Measurements from ENCODE around the gene CDY1B. TPM values are rescaled to one million over a fixed set of nuclear protein-coding genes. Genes with fewer than 3 reads are reported as not detected.

The CDY1B gene, protein sequence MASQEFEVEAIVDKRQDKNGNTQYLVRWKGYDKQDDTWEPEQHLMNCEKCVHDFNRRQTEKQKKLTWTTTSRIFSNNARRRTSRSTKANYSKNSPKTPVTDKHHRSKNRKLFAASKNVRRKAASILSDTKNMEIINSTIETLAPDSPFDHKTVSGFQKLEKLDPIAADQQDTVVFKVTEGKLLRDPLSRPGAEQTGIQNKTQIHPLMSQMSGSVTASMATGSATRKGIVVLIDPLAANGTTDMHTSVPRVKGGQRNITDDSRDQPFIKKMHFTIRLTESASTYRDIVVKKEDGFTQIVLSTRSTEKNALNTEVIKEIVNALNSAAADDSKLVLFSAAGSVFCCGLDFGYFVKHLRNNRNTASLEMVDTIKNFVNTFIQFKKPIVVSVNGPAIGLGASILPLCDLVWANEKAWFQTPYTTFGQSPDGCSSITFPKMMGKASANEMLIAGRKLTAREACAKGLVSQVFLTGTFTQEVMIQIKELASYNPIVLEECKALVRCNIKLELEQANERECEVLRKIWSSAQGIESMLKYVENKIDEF
- not detected in 5 replicates for total RNA-seq (2022; extraction: Qiagen RNA extraction)

DNA sequence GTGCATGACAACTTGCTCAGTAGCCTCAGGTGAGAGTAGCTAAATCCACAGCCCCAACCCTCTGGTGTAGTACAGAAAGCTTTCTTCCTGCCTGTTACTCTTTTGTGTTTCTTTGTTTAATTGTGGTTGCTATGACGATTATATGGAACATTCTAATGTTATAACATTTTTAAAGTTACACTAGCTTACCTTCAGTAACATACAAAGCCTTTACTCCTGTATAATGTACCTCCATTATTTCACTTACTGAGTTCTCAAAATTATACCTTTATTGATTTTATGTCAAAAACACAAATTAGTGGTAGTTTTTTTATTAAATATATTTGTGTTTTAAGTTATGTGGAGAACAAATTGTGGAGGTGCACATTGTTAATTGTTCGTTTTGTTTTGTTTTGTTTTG lies at the start of gene CDY1B:
Gene CDY1B (minus strand): TSS at position 101 of the 400 bp plus-strand sequence. CDS start 331 bp downstream, outside the sequence.

All from A549 treated with AZD2906 at 1 μM for 4 hours (cell line).